IPS-11a (cell line): ENCODE data around the gene ADAT2.

Source experiments
- H3K4me3 ChIP-seq: one replicate; pipeline ENCODE4 v1.5.1; 2013; ENCODE audit warnings: low read depth, low read length, control low read depth

Gene ADAT2

DNA sequence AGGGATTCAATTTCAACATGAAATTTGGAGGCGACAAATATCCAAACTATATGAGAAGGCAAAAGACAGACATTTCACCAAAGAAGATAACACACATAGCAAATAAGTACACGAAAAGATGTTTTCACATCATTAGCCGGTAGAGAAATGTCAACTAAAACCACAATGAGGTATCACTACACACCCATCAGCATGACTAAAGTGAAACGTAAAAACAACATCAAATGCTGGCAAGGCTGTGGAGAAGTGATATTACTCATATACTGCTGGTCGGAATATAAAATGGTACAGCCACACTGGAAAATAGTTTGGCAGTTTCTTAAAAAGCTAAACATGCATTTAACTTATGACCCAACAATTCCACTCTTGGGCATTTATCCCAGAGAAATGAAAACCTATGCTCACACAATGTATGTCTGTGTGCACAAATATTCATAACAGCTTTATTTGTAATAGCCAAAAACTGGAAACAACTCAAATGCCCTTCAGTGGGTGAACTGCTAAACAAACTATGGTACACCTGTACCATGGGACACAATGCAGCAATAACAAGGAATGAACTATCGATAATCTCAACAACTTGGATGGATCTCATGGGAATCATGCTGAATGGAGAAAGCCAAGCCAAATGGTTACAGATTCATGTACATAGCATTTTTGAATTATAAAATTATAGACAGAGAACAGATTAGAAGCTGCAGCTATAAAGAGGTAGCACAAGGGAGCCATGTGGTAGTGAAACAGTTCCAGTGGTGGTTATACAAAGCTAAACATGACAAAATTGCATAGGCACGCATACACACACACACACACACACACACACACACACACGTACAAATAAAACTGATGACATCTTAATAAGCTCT, 8.6 kb downstream of the ADAT2 start:
- no peak overlapping the region for H3K4me3 ChIP-seq

GRCh38 chr6:143441010-143441409, 9.5 kb downstream of the ADAT2 start:
- H3K4me3 ChIP-seq = no peak overlapping the region

GRCh38 chr6:143432588-143432987, 17.9 kb downstream of the ADAT2 start:
- H3K4me3 ChIP-seq = no peak overlapping the region

DNA sequence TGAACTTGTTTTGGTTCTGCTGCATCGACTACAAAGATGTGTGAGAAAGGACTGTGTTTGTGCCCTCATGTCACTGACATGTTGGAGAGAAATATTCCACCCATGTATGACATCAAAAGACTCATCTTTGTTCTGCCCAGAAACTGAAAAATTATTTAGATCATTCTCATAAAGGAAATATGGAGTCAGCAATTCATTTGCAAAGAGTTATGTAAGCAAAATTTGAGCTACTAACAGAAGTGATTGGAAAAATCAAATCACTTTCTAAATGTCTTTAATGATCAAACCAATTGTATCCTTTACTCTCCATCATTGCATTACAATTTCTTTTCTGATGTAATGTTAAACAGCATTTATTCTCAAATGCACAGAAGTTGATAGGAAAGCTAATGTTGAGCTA, 19.3 kb downstream of the ADAT2 start:
- H3K4me3 ChIP-seq = no peak overlapping the region

GRCh38 chr6:143429970-143430369, 20.5 kb downstream of the ADAT2 start:
- H3K4me3 ChIP-seq = no peak overlapping the region

- no peak overlapping the region for H3K4me3 ChIP-seq
Measured at GRCh38 chr6:143427109-143427817, 23.2 kb downstream of the ADAT2 start.

GRCh38 chr6:143426026-143426425, 24.5 kb downstream of the ADAT2 start:
- H3K4me3 ChIP-seq = no peak overlapping the region

- no peak overlapping the region for H3K4me3 ChIP-seq
Measured at GRCh38 chr6:143419526-143419925, 31.0 kb downstream of the ADAT2 start.

- H3K4me3 ChIP-seq = no peak overlapping the region
Measured at GRCh38 chr6:143414769-143415168, 35.7 kb downstream of the ADAT2 start.

DNA sequence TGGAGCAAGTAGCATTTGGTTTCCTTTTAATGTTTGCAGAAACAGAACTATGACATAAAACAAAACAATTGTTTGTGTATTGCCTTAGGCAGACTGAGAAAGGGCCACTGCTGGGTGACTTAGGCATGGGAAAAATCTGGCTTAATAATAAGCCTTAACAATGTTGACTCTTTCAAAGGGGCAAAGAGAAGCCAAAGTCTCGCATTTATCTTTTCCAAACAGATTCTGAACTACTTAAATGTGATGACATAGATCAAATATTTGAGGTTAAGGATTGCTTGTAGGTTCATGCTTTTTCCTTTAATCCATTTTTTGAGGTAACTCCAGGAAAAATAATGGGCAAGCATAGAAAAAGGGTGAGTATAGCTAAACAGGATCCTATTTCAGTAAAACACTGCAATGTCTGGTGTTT, 39.6 kb downstream of the ADAT2 start:
- H3K4me3 ChIP-seq = no peak overlapping the region

- H3K4me3 ChIP-seq = no peak overlapping the region
Measured at GRCh38 chr6:143408787-143409162, 41.7 kb downstream of the ADAT2 start.

DNA sequence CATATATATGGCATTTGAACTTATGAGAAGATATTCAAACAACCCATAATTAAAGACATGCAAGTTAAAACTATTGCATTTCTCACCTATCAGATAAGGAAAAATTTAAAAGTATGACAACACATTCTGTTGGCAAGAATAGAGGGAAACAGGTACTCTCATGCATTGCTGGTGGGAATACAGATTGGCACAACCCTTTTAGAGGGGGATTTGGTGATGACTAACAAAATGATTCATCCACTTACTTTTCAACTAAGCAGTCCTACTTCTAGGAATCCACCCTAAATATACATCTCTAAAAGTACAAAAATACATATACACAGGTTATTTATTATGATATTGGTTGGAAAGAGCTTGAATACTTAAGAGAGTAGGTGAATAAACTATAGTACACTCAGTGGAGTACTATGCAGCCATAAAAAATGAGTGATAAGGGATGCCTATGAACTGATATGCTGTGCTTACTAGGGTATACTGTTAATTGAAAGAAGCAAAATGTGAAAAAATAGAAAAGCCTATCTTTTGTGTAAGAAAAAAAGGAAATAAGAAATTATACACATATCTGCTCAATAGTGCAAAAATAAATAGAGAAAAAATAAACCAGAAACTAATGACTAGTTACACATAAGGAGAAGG, 42.2 kb downstream of the ADAT2 start:
- no peak overlapping the region for H3K4me3 ChIP-seq

- H3K4me3 ChIP-seq = no peak overlapping the region
Measured at GRCh38 chr6:143406673-143407072, 43.8 kb downstream of the ADAT2 start.

DNA sequence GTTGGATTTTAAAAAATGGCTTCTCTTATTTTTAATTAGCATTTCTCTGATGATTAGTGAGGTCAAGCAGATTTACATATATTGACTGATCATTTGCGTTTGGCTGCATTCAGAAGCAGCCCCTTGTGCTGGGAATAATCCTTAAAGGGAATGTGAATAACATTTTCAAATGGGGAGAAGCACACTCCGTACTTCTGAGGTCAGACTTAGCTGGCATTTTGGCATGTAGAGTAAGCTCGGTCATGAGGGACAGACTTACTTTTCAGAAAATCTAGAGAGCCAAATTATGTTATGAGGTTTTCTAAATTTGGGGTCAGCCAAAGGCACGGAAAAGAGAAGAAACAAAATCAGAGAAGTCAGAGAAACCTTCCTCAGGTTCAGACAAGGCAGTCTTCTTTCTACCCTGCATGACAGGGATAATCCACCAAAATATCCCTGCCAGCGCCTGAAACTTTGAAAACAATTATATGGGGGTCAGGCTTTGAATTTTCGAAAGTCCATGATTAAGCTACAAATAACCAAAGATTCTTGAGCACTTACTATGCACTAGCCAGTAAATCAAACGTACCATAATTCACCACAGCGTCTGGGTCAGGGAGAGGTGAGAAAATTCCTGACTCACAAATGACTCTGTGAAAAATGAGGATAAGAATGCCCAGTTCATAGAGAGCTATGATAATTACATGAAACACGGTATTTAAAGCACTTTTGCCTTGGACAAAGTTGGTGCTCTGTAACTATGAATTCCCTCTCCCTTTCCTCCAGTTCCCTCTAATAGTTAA, 44.9 kb downstream of the ADAT2 start:
- H3K4me3 ChIP-seq = no peak overlapping the region

DNA sequence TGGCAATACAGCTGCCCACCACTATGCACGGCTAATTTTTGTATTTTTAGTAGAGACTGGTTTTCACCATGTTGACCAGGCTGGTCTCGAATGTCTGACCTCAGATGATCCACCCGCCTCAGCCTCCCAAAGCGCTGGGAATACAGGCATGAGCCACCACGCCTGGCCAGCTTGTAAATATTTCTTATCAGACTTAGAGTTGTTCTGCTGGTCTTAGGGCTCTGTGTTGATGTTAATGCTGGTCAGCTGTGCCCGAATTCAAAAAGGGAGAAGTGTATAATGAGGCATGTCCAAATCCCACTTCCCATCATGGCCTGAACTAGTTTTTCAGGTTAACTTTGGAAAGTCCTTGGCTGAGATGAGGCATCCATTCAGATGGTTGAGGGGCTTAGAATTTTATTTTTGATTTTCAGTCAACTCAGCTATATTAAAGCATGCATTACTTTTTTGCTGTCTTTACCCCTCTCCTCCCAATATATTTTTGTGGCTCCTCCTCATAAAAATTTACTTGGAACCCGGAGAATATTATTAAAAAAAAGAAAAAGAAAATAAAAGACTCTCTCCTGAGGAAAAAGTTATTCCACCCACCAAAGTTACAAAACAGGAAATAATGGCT, 47.7 kb downstream of the ADAT2 start:
- H3K4me3 ChIP-seq = no peak overlapping the region

DNA sequence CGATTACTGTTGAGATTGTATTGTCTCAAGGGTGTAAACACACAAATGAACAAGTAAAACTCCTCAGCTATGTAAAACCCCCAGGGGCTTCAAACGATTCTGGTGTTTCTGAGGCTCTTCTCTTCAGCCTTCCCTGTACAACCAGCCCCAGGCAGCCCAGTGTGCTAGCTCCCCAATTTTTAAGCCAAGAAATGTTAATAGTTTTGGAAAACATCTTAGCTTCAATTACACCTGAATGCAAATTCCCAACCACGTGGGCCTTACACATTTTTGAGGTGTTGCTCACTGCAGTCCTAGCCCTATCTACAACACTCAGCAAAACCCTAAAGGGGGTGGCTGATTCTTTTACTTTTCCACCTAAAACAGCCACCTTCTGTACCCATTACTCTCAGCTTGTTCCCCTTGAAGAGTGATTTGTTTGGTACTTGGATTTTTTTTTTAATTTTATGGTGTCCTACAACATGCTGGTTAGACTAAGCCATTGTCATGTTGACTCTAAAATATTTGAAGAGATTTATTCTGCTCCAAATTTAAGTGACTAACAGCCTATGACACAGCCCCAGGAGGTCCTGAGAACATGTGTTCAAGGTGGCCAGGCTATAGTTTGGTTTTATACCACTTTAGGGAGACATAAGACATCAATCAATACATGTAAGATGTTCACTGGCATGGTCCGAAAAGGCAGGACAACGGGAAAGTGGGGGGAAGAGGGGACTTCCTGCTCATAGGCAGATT, 48.7 kb downstream of the ADAT2 start:
- H3K4me3 ChIP-seq = no peak overlapping the region

DNA sequence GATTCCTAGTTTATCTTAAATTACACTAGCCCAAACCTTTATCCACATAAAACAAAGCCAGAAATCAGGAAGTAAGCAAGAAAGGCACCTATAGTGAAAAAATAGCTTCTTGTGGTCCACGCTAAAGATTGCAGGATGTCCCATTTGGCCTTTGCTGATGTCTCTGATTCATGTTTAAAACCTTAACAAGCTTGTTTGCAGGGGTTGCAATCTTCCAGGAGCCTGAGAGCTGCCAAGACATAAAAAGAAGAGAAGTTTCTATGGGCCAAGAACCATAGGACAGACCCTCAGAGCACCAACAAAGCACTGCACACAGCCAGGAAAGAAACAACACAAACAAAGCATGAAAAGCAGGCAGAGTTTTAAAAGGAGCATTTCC, 49.4 kb downstream of the ADAT2 start:
- H3K4me3 ChIP-seq = no peak overlapping the region

GRCh38 chr6:143400258-143401067, 50.0 kb downstream of the ADAT2 start:
- H3K4me3 ChIP-seq = no peak overlapping the region

DNA sequence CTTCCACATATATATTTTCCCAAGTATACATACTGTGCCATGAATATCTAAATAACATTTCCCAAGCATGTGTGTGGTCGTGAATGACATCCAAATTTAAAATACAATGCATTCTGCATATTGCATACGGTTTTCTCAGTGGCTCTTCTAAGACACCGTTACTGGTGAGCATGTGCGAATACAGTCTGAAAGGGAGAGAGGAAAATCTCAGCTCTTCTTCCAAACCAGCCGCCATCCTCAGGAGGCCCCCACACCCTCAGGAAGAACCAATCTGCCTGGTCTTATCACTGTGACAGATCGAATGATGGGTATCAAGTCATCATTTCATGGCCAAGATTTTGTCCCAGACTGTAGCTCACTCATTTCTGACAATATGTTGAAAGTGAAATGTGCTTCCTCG, 50.7 kb downstream of the ADAT2 start:
- no peak overlapping the region for H3K4me3 ChIP-seq
